K562 (cell line): ENCODE data around the gene KARS1. TPM values are rescaled to one million over a fixed set of nuclear protein-coding genes. Genes with fewer than 3 reads are reported as not detected.

Source experiments
- ARHGAP35 ChIP-seq: fragments of 450-650 bp; IDR thresholded peaks from 2 replicates; pipeline ENCODE4 v1.6.1; 2018; ENCODE audit not compliant: partially characterized antibody
- ETV6 ChIP-seq, 3 experiments: fragments of 150-350 bp in 1 of 3; sonication (generic) in 1 of 3; formaldehyde crosslinking in 1 of 3; IDR thresholded peaks; 2 replicates each; pipeline versions ENCODE4 v1.6.1 to v1.8.0; 2014 to 2022; ENCODE audit warnings: borderline replicate concordance in 2 of 3, low read depth in 2 of 3, antibody characterized with exemption in 1 of 3, low read length in 1 of 3, mild to moderate bottlenecking in 1 of 3, missing genetic modification reagents in 1 of 3
- HNRNPL ChIP-seq: fragments of 200-400 bp; formaldehyde crosslinking; IDR thresholded peaks from 2 replicates; pipeline ENCODE4 v1.6.1; 2017; ENCODE audit warnings: low read depth, mild to moderate bottlenecking, low read length
- KLF16 ChIP-seq: IDR thresholded peaks from 2 replicates; pipeline ENCODE4 v1.6.1; 2016; ENCODE audit warnings: antibody characterized with exemption
- MEF2D ChIP-seq: conservative IDR thresholded peaks from 2 replicates; pipeline ENCODE4 v1.6.1; 2016; ENCODE audit warnings: low read depth, missing genetic modification characterization, missing compliant biosample characterization
- PTBP1 ChIP-seq: fragments of 200-400 bp; formaldehyde crosslinking; IDR thresholded peaks from 2 replicates; pipeline ENCODE4 v1.6.1; 2017; ENCODE audit warnings: low read depth, low read length
- SETDB1 ChIP-seq: IDR thresholded peaks from one replicate; pipeline ENCODE4 v1.6.1; 2012; ENCODE audit warnings: low read length, control low read depth, inconsistent platforms
- ZNF133 ChIP-seq: fragments of 250-450 bp; sonication (Bioruptor Pico); IDR thresholded peaks from 2 replicates; pipeline ENCODE4 v1.4.0; 2020; ENCODE audit warnings: mild to moderate bottlenecking
- ZNF197 ChIP-seq: fragments of 200-800 bp; sonication (Bioruptor generic); IDR thresholded peaks from 2 replicates; pipeline ENCODE4 v1.6.1; 2016; ENCODE audit warnings: low read depth, missing genetic modification characterization, missing compliant biosample characterization
- ZNF23 ChIP-seq: fragments of 250-450 bp; sonication (Bioruptor Pico); IDR thresholded peaks from 2 replicates; pipeline ENCODE4 v1.4.0; 2020; ENCODE audit warnings: mild to moderate bottlenecking
- ZNF77 ChIP-seq: fragments of 250-450 bp; sonication (Bioruptor Pico); IDR thresholded peaks from 2 replicates; pipeline ENCODE4 v1.5.0; 2020
- polyA plus RNA-seq, 8 experiments: library from polyadenylated mRNA; depleted of rRNA in 4 of 8; stranded (reverse) in 5 of 8; unstranded in 3 of 8; fragments of >200 nt; fragmentation: Nextera tagmentation in 2 of 8; fragmentation: Illumina TruSeq in 1 of 8; extraction: Ambion mirVana in 2 of 8; extraction: Trizol in 1 of 8; gene quantifications; 2 replicates each; pipeline versions ENCODE4 v1.2.1 to v1.2.3, GENCODE V29; 2011 to 2014; ENCODE audit warnings: inconsistent platforms in 1 of 8, missing spikeins in 1 of 8
- total RNA-seq, 7 experiments: library from RNA; depleted of rRNA in 6 of 7; stranded (reverse); fragments of >200 nt in 6 of 7; fragmentation: Illumina TruSeq in 2 of 7; extraction: Trizol in 2 of 7; gene quantifications; 2 replicates each; pipeline versions ENCODE4 v1.2.1 to v1.2.3, GENCODE V29; 2011 to 2021; ENCODE audit warnings: low replicate concordance in 1 of 7
- TF ChIP-seq, protein P1 (sequence below): IDR thresholded peaks from 2 replicates; pipeline ENCODE4 v1.6.1; 2016; ENCODE audit warnings: missing genetic modification characterization, missing compliant biosample characterization
- TF ChIP-seq, protein P2 (sequence below): fragments of 250-450 bp; sonication (Bioruptor Pico); IDR thresholded peaks from 2 replicates; pipeline ENCODE4 v1.4.0; 2020; ENCODE audit warnings: mild to moderate bottlenecking, moderate library complexity
- TF ChIP-seq, protein P3 (sequence below): fragments of 250-450 bp; sonication (Bioruptor Pico); IDR thresholded peaks from 2 replicates; pipeline ENCODE4 v1.9.0; 2021; ENCODE audit warnings: mild to moderate bottlenecking
- TF ChIP-seq, protein P4 (sequence below): sonication (generic); formaldehyde crosslinking; IDR thresholded peaks from 2 replicates; pipeline ENCODE4 v1.8.1; 2023; ENCODE audit warnings: missing genetic modification reagents, mild to moderate bottlenecking, borderline replicate concordance
- TF ChIP-seq, protein P5 (sequence below): fragments of 450-650 bp; IDR thresholded peaks from 2 replicates; pipeline ENCODE4 v1.6.1; 2016; ENCODE audit warnings: mild to moderate bottlenecking

The KARS1 gene
- total and polyA plus RNA-seq, 9 of the 15 experiments (the other 6 are each of a cell fraction or from before 2014, with no cell fraction given), result 223 to 386 (median 304) TPM

DNA sequence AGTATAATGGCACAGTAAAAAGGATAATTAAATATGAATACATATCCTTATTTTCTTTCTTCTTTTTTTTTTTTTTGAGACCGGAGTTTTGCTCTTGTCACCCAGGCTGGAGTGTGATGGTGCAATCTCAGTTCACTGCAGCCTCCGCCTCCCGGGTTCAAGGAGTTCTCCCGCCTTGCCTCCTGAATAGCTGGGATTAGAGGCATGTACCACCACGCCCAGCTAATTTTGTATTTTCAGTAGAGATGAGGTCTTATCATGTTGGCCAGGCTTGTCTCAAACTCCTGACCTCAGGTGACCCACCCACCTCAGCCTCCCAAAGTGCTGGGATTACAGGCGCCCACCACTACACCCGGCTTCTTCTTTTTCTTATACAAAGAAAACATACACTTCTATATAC, 69.3 kb downstream of the KARS1 start (continued):
- TF ChIP-seq, protein P1, sequence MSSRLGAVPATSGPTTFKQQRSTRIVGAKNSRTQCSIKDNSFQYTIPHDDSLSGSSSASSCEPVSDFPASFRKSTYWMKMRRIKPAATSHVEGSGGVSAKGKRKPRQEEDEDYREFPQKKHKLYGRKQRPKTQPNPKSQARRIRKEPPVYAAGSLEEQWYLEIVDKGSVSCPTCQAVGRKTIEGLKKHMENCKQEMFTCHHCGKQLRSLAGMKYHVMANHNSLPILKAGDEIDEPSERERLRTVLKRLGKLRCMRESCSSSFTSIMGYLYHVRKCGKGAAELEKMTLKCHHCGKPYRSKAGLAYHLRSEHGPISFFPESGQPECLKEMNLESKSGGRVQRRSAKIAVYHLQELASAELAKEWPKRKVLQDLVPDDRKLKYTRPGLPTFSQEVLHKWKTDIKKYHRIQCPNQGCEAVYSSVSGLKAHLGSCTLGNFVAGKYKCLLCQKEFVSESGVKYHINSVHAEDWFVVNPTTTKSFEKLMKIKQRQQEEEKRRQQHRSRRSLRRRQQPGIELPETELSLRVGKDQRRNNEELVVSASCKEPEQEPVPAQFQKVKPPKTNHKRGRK (tag), result no peak
- TF ChIP-seq, protein P2, sequence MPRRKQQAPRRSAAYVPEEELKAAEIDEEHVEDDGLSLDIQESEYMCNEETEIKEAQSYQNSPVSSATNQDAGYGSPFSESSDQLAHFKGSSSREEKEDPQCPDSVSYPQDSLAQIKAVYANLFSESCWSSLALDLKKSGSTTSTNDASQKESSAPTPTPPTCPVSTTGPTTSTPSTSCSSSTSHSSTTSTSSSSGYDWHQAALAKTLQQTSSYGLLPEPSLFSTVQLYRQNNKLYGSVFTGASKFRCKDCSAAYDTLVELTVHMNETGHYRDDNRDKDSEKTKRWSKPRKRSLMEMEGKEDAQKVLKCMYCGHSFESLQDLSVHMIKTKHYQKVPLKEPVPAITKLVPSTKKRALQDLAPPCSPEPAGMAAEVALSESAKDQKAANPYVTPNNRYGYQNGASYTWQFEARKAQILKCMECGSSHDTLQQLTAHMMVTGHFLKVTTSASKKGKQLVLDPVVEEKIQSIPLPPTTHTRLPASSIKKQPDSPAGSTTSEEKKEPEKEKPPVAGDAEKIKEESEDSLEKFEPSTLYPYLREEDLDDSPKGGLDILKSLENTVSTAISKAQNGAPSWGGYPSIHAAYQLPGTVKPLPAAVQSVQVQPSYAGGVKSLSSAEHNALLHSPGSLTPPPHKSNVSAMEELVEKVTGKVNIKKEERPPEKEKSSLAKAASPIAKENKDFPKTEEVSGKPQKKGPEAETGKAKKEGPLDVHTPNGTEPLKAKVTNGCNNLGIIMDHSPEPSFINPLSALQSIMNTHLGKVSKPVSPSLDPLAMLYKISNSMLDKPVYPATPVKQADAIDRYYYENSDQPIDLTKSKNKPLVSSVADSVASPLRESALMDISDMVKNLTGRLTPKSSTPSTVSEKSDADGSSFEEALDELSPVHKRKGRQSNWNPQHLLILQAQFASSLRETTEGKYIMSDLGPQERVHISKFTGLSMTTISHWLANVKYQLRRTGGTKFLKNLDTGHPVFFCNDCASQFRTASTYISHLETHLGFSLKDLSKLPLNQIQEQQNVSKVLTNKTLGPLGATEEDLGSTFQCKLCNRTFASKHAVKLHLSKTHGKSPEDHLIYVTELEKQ (CRISPR knock-in tag), result no peak
- TF ChIP-seq, protein P3, sequence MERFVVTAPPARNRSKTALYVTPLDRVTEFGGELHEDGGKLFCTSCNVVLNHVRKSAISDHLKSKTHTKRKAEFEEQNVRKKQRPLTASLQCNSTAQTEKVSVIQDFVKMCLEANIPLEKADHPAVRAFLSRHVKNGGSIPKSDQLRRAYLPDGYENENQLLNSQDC (CRISPR knock-in tag), result no peak
- TF ChIP-seq SETDB1 (no peak), KLF16 (peak; percentile 31; the same call in 1 of the 2 replicates), MEF2D (tag) (no peak), ARHGAP35 (no peak), ZNF133 (CRISPR knock-in tag) (no peak), ZNF23 (CRISPR knock-in tag) (no peak), ZNF197 (no peak), HNRNPL (no peak), PTBP1 (no peak), ETV6 (IDR thresholded peaks at IDR 0.05; ENCODE audit: borderline replicate concordance in 1 of 2, low read depth in 2 of 2, low read length in 1 of 2) (no peak), ETV6 (CRISPR knock-in tag; IDR thresholded peaks at IDR 0.05; ENCODE audit: borderline replicate concordance) (no peak), ZNF77 (CRISPR knock-in tag) (no peak)
- TF ChIP-seq, protein P4, sequence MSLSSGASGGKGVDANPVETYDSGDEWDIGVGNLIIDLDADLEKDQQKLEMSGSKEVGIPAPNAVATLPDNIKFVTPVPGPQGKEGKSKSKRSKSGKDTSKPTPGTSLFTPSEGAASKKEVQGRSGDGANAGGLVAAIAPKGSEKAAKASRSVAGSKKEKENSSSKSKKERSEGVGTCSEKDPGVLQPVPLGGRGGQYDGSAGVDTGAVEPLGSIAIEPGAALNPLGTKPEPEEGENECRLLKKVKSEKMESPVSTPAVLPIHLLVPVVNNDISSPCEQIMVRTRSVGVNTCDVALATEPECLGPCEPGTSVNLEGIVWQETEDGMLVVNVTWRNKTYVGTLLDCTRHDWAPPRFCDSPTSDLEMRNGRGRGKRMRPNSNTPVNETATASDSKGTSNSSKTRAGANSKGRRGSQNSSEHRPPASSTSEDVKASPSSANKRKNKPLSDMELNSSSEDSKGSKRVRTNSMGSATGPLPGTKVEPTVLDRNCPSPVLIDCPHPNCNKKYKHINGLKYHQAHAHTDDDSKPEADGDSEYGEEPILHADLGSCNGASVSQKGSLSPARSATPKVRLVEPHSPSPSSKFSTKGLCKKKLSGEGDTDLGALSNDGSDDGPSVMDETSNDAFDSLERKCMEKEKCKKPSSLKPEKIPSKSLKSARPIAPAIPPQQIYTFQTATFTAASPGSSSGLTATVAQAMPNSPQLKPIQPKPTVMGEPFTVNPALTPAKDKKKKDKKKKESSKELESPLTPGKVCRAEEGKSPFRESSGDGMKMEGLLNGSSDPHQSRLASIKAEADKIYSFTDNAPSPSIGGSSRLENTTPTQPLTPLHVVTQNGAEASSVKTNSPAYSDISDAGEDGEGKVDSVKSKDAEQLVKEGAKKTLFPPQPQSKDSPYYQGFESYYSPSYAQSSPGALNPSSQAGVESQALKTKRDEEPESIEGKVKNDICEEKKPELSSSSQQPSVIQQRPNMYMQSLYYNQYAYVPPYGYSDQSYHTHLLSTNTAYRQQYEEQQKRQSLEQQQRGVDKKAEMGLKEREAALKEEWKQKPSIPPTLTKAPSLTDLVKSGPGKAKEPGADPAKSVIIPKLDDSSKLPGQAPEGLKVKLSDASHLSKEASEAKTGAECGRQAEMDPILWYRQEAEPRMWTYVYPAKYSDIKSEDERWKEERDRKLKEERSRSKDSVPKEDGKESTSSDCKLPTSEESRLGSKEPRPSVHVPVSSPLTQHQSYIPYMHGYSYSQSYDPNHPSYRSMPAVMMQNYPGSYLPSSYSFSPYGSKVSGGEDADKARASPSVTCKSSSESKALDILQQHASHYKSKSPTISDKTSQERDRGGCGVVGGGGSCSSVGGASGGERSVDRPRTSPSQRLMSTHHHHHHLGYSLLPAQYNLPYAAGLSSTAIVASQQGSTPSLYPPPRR, result no peak
- TF ChIP-seq, protein P5, sequence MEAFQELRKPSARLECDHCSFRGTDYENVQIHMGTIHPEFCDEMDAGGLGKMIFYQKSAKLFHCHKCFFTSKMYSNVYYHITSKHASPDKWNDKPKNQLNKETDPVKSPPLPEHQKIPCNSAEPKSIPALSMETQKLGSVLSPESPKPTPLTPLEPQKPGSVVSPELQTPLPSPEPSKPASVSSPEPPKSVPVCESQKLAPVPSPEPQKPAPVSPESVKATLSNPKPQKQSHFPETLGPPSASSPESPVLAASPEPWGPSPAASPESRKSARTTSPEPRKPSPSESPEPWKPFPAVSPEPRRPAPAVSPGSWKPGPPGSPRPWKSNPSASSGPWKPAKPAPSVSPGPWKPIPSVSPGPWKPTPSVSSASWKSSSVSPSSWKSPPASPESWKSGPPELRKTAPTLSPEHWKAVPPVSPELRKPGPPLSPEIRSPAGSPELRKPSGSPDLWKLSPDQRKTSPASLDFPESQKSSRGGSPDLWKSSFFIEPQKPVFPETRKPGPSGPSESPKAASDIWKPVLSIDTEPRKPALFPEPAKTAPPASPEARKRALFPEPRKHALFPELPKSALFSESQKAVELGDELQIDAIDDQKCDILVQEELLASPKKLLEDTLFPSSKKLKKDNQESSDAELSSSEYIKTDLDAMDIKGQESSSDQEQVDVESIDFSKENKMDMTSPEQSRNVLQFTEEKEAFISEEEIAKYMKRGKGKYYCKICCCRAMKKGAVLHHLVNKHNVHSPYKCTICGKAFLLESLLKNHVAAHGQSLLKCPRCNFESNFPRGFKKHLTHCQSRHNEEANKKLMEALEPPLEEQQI, result no peak
